ENCODE results near the gene LGALSL. TPM values are rescaled to one million over a fixed set of nuclear protein-coding genes. Genes with fewer than 3 reads are reported as not detected.
A peak's percentile ranks its signal among the peaks of the same experiment; 100 is the strongest.

LGALSL gene
- total RNA-seq, 2 experiments from 2014 or later: 0.83 to 1.2 TPM

DNA sequence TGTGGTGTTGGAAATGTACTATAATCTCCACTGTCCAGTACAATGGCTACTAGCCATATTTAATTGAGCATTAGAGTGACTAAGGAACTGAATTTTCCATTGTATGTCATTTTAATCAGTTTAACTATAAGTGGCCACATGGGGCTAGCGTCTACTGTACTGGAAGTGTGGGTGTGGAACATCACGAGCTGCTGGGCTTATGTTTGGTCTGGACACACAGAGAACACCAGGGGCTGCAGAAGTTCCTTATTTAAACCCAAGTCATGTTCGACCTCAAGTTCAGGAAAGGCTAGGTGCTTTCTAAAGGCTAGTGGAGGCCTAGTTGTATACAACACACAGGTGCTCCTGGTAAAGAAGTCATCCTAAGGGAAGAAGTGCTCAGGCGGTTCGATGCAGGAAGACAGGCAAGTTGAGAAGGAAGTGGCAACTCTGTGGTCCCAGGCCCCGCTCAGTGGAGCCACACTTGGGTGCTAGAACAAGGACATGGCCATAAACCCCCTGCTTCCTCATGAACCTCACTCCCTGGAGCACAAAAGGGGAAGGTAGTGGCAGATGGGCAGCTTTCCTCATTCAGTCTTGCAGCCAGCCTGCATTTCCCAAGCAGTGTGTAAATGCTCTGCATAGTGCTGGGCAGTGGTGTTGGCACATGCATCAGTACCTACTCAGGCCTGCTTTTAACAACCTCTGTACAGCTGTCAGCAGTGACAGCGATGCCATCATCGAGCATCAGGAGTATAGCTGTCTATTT is 13.3 kb downstream of the LGALSL start:
- no peaks in the 10 kb centered on the region for H3K36me3 Mint-ChIP-seq (ENCODE audit: low read depth)
- no peaks in the 10 kb centered on the region for H3K9me3 Mint-ChIP-seq
- CTCF ChIA-PET: no interaction called here
- no peak overlapping the region for H3K4me3 Mint-ChIP-seq
- H3K27me3 Mint-ChIP-seq: peaks cover 4% of the 10 kb centered on the region
- no peak overlapping the region for H3K27ac Mint-ChIP-seq
- no peaks in the 10 kb centered on the region for H3K4me1 Mint-ChIP-seq
- POLR2A ChIA-PET: no interaction called here
- no peak for DNase-seq

DNA sequence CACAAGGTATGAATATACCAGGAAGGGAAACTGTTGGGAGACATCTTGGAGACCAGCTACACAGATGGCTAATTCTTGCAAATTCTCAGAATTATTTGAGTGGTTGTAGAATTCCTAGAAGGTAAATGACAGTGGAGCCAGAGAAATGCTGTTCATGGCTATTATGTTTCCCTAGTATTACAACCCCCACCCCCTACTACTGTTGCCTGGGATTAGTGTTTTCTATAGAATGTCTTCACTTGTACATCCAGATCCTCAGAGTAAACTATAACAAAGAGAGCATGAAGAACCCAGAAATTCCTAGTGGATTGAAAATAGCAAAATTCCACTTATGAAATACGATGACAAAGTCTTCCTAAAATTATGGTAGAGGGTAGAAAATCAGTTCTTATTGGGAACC is 15.3 kb downstream of the LGALSL start:
- ChIA-PET POLR2A (no interaction called here), CTCF (interaction anchor here (1.0 to 2.2 kb wide), 3 partner anchors 11 to 139 kb away, joined by 3 to 8 read pairs (median 5); no protein-coding TSS in a partner anchor)
- Mint-ChIP-seq H3K9me3 (no peaks in the 10 kb centered on the region), H3K36me3 (ENCODE audit: low read depth) (no peaks in the 10 kb centered on the region), H3K27ac (no peak overlapping the region), H3K4me3 (no peak overlapping the region), H3K27me3 (peaks cover 4% of the 10 kb centered on the region), H3K4me1 (peaks cover 5% of the 10 kb centered on the region)
- DNase-seq: no peak

DNA sequence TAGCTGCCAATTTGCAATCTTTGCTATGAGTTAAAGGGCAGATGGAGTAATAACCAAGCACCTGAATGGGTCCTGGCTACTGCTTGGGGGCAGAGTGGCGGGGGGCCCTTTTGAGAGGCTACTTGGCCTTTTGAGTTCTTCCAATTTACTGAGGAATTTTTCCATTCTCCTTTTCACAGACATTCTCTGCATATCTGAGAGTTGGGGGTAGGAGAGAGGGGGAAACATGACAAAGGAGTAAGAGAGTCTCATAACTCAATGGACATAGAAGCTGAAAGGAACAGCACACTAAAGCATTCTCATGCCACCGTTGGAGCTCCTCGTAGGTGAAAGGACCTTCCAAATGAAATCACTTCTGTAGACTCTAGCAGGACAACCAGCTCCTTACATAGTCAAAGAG is 16.1 kb downstream of the LGALSL start:
- CTCF ChIA-PET: interaction anchor here (1.2 to 2.2 kb wide), 3 partner anchors 11 to 18 kb away, joined by 4 to 8 read pairs (median 5); no protein-coding TSS in a partner anchor
- Mint-ChIP-seq H3K27ac (no peak overlapping the region), H3K4me1 (peaks cover 11% of the 10 kb centered on the region), H3K9me3 (no peaks in the 10 kb centered on the region), H3K4me3 (no peak overlapping the region), H3K36me3 (ENCODE audit: low read depth) (no peaks in the 10 kb centered on the region), H3K27me3 (peaks cover 7% of the 10 kb centered on the region)
- POLR2A ChIA-PET: no interaction called here
- no peak for DNase-seq

DNA sequence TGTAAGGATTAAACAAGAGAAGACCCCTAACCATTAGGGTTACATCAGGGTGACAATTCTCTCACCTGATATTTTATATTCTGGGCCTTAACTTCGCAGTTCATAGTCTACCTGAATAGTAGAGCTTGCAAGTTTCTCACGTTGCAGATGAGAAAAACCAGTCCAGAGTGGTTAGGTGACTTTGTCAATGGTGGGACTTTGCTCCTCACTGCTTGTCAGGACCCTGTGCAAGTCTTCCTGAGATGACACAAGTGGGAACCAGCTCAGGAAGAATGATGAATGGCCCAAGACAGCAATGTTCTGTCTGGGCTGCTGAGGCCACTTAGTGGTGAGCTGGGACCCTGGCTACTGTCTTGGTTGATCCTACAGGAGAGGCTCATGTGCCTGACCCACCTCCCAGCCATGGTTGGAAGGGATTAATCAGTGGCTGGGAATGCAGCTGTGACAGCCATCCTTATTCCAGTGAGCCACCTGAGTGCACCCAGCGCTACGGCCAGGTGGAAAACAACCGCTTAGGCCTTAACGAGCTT is 16.9 kb downstream of the LGALSL start:
- Mint-ChIP-seq H3K4me3 (no peak overlapping the region), H3K27me3 (peaks cover 12% of the 10 kb centered on the region), H3K27ac (no peak overlapping the region), H3K9me3 (no peaks in the 10 kb centered on the region), H3K4me1 (peaks cover 11% of the 10 kb centered on the region), H3K36me3 (ENCODE audit: low read depth) (no peaks in the 10 kb centered on the region)
- DNase-seq: no peak
- POLR2A ChIA-PET: no interaction called here
- CTCF ChIA-PET: interaction anchor here (1.2 to 2.2 kb wide), 3 partner anchors 10 to 17 kb away, joined by 4 to 8 read pairs (median 5); no protein-coding TSS in a partner anchor

DNA sequence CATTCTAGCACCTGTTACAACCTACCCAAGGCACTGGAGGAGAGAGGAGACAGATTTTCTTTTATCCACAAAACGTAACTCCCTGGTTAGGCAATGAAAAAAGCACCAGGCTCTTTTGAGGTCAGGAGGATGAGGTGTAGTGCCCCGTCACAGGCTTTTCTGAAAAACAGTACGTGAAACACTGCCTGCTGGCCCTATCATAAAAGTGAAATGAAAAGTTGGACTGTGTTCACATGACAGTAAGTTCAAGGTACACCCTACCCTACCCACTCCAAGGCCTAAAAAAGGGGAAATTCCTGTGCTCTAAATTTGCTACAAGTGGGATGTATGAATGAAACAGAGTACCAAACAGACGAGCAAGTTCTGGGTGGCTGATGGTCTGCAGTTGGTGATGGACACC is 17.6 kb downstream of the LGALSL start:
- Mint-ChIP-seq H3K4me3 (no peak overlapping the region), H3K27me3 (peaks cover 15% of the 10 kb centered on the region), H3K9me3 (no peaks in the 10 kb centered on the region), H3K4me1 (peaks cover 11% of the 10 kb centered on the region), H3K27ac (no peak overlapping the region), H3K36me3 (ENCODE audit: low read depth) (no peaks in the 10 kb centered on the region)
- CTCF ChIA-PET: interaction anchor here (0.7 kb wide), 1 partner anchor 45 kb away, joined by 3 read pairs; no protein-coding TSS in a partner anchor
- POLR2A ChIA-PET: no interaction called here
- no peak for DNase-seq

DNA sequence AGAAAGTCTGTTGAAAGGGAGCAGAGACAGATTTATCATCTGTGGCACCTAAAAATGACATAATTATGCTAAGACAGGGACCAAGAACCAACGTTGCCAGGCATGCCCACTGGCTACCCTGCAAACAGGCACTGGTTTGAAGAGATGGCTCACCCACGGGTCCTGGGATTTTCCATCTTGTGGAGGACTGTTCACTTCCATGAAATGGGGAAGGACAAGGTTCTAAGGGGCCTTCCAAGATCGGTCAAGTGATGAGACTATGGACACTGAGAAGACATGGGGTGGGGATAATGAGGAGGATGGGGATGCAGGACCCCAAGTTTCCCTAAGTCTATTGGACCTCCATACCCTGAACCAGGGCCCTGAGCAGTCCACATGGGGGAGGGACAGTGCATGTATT is 18.9 kb downstream of the LGALSL start:
- Mint-ChIP-seq H3K36me3 (ENCODE audit: low read depth) (peaks cover 2% of the 10 kb centered on the region), H3K27ac (no peak overlapping the region), H3K27me3 (peaks cover 15% of the 10 kb centered on the region), H3K9me3 (no peaks in the 10 kb centered on the region), H3K4me1 (peaks cover 17% of the 10 kb centered on the region), H3K4me3 (no peak overlapping the region)
- DNase-seq: no peak
- ChIA-PET POLR2A (no interaction called here), CTCF (interaction anchor here (1.2 to 1.5 kb wide), 3 partner anchors 8 to 15 kb away, joined by 3 to 7 read pairs (median 6); no protein-coding TSS in a partner anchor)

DNA sequence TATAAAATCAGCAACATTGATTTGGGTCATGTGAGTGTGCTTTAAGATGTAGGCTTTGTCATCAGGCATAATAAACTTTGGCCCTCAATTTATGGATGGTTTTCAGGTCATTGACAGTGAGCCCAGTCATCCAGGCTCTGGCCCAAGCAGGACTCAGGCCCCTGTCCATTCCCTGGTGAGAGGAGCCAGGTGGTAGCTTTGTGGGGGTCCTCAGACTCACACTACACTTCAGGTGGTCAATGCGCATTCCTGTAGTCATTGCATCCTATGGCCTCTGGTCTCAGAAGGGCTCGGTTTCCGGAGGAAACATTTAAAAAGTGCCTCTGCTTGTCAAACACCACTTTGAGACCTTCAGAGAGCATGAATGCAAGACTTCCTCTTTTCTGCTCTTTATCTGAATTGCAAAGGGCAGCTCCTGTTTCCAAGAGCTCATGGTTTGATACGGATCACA is 20.2 kb downstream of the LGALSL start:
- Mint-ChIP-seq H3K27ac (no peak overlapping the region), H3K36me3 (ENCODE audit: low read depth) (peaks cover 2% of the 10 kb centered on the region), H3K4me1 (peaks cover 30% of the 10 kb centered on the region), H3K4me3 (no peak overlapping the region), H3K27me3 (peaks cover 15% of the 10 kb centered on the region), H3K9me3 (no peaks in the 10 kb centered on the region)
- ChIA-PET POLR2A (no interaction called here), CTCF (interaction anchor here (1.2 to 1.5 kb wide), 3 partner anchors 10 to 14 kb away, joined by 3 to 7 read pairs (median 6); no protein-coding TSS in a partner anchor)
- DNase-seq: no peak

DNA sequence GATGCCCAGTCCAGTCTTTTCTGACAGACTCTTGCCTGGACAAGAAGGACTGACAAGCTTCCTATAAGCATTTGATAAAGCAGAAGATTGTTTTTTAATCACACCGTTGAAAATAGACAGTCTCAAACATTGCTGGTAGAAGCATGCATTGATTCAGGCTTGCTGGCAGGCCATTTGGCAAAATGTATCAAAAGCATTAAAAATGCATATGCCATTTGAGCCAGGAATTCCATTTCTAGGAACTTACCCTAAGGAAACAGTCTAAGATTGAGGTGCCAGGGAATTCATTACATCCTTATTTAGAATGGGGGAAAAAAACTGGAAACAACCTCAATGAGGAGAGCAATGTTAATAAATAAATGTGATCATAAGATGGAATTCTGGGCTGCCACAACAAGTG is 20.7 kb downstream of the LGALSL start:
- Mint-ChIP-seq H3K27me3 (peaks cover 11% of the 10 kb centered on the region), H3K4me3 (no peak overlapping the region)

DNA sequence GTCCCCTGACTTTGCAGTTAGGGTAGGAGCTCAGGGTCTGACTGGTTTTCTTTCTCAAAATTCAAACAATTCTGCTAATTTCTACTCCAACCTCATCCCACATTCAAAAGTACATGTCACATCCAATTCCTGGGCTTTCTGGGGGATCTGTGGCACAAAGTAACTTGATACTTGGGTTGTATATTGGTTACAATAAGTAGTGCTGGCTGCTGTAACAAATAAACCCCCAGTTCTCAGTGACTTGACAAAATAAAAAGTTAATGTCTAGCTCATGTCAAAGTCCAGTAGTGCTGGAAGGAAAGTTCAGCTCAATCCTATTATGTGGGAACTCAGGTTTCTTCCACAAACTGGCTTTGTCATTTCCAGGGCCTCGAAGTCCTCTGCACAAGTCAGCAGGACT is 23.1 kb downstream of the LGALSL start:
- H3K27ac Mint-ChIP-seq: no peak overlapping the region
- no peak overlapping the region for H3K4me3 Mint-ChIP-seq
- no peaks in the 10 kb centered on the region for H3K9me3 Mint-ChIP-seq
- peaks cover 11% of the 10 kb centered on the region for H3K27me3 Mint-ChIP-seq
- ChIA-PET POLR2A (interaction anchor here (0.6 kb wide), 1 partner anchor 542 kb away, joined by 7 read pairs; no protein-coding TSS in a partner anchor), CTCF (interaction anchor here (4.5 kb wide), 1 partner anchor 11 kb away, joined by 27 read pairs; no protein-coding TSS in a partner anchor)
- no peak for DNase-seq
- peaks cover 47% of the 10 kb centered on the region for H3K4me1 Mint-ChIP-seq
- H3K36me3 Mint-ChIP-seq (ENCODE audit: low read depth): peaks cover 2% of the 10 kb centered on the region

More for the DNA sequence above, 20.7 kb downstream of the LGALSL start:
- no peak for DNase-seq
- POLR2A ChIA-PET: no interaction called here
- Mint-ChIP-seq H3K4me1 (peaks cover 35% of the 10 kb centered on the region), H3K9me3 (no peaks in the 10 kb centered on the region), H3K27ac (no peak overlapping the region), H3K36me3 (ENCODE audit: low read depth) (peaks cover 2% of the 10 kb centered on the region)
- CTCF ChIA-PET: no interaction called here

DNA sequence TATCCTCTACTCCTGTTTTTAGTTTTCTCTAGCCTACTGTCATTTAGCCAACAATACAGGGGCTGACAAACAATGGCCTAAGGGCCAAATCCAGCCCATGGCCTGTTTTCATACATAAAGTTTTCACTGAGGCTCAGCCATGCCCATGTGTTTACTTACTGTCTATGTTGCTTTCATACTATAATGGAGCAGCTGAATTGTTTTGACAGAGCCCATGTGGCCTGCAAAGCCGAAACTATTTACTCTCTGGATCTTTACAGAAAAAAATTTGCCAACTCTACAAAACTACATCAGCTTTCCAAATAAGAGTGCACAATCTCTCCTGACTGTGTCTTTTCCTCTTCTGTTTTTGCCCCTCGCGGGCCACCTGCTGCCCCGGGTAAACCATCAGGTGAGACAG is 24.0 kb downstream of the LGALSL start:
- Mint-ChIP-seq H3K4me3 (no peak overlapping the region), H3K9me3 (no peaks in the 10 kb centered on the region), H3K27me3 (peaks cover 11% of the 10 kb centered on the region), H3K36me3 (ENCODE audit: low read depth) (peaks cover 2% of the 10 kb centered on the region), H3K4me1 (peaks cover 47% of the 10 kb centered on the region), H3K27ac (peak overlapping the region; percentile 26)
- no peak for DNase-seq
- CTCF ChIA-PET: interaction anchor here (4.5 kb wide), 1 partner anchor 10 kb away, joined by 27 read pairs; no protein-coding TSS in a partner anchor
- POLR2A ChIA-PET: no interaction called here

DNA sequence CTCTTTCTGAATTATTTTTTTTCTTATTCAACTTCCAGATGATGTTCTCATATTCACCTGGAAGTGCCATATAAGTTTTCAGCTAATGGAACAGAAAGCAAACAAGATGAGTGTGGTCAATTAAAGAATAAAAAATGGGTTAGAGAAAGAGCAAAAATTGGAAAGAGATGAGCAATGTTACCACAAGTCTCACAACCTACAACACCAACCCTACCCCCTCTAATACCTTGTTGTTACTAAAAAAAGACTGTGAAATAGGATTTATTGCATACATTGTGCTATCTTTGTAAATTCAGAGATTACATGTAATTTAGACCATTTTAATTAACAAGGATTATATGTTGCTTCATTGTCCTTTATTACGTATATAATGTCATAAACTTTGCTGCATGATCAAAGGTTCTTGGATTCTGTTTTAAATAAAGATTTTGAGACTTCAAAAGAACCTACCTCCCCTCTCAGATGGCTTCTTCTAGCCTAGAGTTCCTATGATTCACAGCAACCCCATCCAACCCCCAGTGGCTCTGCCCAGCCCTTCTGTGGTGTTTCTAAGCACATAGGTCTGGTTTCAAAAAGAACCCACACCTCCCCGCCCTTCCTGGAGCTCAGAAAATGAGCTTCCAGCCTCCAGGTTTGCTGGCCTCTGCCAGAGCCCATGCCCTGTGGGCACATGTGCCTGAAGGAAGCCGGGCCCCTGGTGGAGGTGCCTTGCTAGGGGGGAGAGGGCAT is 24.7 kb downstream of the LGALSL start:
- H3K27ac Mint-ChIP-seq: peak overlapping the region; percentile 65
- peaks cover 11% of the 10 kb centered on the region for H3K27me3 Mint-ChIP-seq
- no peaks in the 10 kb centered on the region for H3K9me3 Mint-ChIP-seq
- ChIA-PET CTCF (interaction anchor here (1.0 to 4.5 kb wide), 2 partner anchors 10 to 148 kb away, joined by 3 to 27 read pairs; no protein-coding TSS in a partner anchor), POLR2A (no interaction called here)
- DNase-seq: peak; percentile 61
- H3K4me1 Mint-ChIP-seq: peaks cover 47% of the 10 kb centered on the region
- peak overlapping the region; percentile 22 for H3K4me3 Mint-ChIP-seq
- H3K36me3 Mint-ChIP-seq (ENCODE audit: low read depth): peaks cover 2% of the 10 kb centered on the region

DNA sequence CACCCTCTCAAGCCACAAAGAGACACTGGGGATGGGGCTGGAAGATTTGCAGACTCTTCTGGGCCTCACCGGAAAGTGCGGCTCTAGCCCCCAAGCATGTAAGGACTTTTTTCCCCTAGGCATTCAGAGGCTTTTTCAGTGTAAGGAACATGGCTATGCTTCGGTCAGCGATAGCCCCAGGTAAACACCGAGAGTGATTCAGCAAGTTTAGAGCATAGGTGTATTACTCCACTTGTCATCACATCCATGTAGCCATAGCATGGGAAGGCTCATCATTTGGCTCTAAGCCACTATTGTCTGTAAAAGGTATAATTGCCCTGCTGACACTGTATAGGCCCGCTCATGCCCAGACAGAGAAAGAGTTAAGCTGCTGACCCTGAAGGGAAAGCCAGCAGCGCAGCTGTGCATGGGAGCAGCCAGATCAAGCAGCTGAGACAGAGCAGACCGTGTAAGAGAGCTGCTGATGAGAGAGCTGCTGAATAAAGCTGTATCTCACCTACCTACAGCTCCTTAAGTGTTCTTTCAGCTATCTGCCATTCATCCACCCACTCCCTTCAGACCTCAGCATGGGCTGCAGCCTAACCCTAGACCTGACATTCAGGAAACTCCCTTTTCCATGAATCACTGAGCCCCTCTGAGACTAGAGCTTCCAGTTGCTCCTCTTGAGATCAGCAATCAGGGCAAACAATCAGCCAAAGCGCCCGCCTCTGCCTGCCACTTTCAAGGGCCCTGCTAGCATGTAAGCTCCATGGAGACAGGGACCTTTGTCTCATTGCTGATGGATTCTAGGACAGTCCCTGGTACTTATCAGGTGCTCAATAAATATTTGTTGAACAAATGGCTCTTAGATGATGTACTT is 25.5 kb downstream of the LGALSL start:
- H3K4me1 Mint-ChIP-seq: peaks cover 40% of the 10 kb centered on the region
- ChIA-PET POLR2A (no interaction called here), CTCF (interaction anchor here (1.0 to 4.5 kb wide), 4 partner anchors 9 to 148 kb away, joined by 3 to 27 read pairs (median 4); no protein-coding TSS in a partner anchor)
- H3K36me3 Mint-ChIP-seq (ENCODE audit: low read depth): peaks cover 2% of the 10 kb centered on the region
- H3K9me3 Mint-ChIP-seq: no peaks in the 10 kb centered on the region
- peak overlapping the region; percentile 65 for H3K27ac Mint-ChIP-seq
- DNase-seq: no peak
- peaks cover 11% of the 10 kb centered on the region for H3K27me3 Mint-ChIP-seq
- H3K4me3 Mint-ChIP-seq: no peak overlapping the region
